ENCODE measurements around the gene SOHLH1. TPM values are rescaled to one million over a fixed set of nuclear protein-coding genes. Genes with fewer than 3 reads are reported as not detected.

The SOHLH1 gene
- polyA plus RNA-seq, 1 experiment, result not detected

DNA sequence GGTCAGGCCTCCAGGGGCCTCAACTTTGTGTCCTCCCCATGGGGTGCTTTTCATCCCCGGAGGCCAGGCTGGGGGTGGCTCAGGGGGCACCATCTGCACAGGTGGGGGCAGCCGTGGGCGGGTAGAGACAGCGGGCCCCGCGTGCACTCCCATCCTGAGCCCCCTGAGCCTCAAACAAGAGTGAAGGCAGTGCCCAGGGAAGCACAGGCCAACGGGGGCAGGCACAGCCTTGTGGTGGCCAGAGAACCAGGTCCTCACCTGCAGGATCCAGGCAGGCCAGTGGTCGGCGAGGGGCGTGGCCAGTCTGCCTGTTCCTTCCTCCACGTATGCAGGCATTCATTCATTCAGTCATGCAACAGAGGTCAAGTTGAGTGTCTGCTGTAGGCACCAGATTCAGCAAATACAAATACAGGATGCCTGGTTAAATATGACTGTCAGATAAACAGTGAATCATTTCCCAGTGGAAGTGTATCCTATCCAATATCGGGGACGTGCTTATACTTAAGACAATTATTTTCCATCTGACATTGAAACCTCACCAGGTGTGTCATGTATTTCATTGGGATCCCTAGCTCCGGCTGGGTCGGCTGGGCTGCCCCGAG, 25.0 kb upstream of the SOHLH1 start:
- Histone ChIP-seq H3K9me3 (ENCODE audit: control insufficient read depth, insufficient read depth, low read length) (no peaks in the 10 kb centered on the region; the same call in 1 of the 2 replicates), H3K27me3 (ENCODE audit: control insufficient read depth, insufficient read depth, low read length) (peaks cover 9% of the 10 kb centered on the region), H3K27ac (ENCODE audit: low read depth, low read length) (no peak overlapping the region), H3K4me3 (ENCODE audit: low read depth, low read length) (no peak overlapping the region)
- ChIA-PET CTCF (no interaction called here), POLR2A (no interaction called here)
- TF ChIP-seq CTCF (IDR thresholded peaks at IDR 0.05; ENCODE audit: low read depth, low read length), result no peak
- DNase-seq (ENCODE audit: low read depth, low spot score), result no peak

DNA sequence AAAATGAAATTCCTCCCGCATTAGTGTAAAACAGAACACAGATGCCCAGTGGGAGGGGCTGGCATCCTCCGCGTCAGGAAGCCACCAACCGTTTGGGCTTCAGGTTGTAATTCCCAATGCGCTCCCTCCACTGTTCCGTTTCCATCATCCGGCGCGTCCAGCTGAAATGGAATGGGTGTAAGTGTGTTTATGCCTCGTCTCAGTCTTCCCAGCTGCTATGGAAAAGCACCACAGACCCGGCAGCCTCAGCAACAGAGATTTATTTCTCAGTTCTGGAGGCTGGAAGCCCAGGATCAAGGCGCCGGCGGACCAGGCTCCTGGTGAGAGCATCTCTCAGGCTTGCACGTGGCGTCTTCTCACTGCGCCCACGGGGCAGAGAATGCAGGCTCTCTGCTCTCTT, 23.1 kb upstream of the SOHLH1 start:
- no peak for TF ChIP-seq CTCF (IDR thresholded peaks at IDR 0.05; ENCODE audit: low read depth, low read length)
- H3K27me3 ChIP-seq (ENCODE audit: control insufficient read depth, insufficient read depth, low read length), result peaks cover 6% of the 10 kb centered on the region
- no peak overlapping the region for H3K4me3 ChIP-seq (ENCODE audit: low read depth, low read length)
- no peak for DNase-seq (ENCODE audit: low read depth, low spot score)
- no peaks in the 10 kb centered on the region; the same call in 1 of the 2 replicates for H3K9me3 ChIP-seq (ENCODE audit: control insufficient read depth, insufficient read depth, low read length)
- CTCF ChIA-PET, result no interaction called here
- H3K27ac ChIP-seq (ENCODE audit: low read depth, low read length), result no peak overlapping the region
- POLR2A ChIA-PET, result no interaction called here

- DNase-seq (ENCODE audit: low read depth, low spot score), result no peak
- TF ChIP-seq CTCF (IDR thresholded peaks at IDR 0.05; ENCODE audit: low read depth, low read length), result no peak
- Histone ChIP-seq H3K9me3 (ENCODE audit: control insufficient read depth, insufficient read depth, low read length) (no peaks in the 10 kb centered on the region; the same call in 1 of the 2 replicates), H3K27ac (ENCODE audit: low read depth, low read length) (no peak overlapping the region), H3K4me3 (ENCODE audit: low read depth, low read length) (no peak overlapping the region), H3K27me3 (ENCODE audit: control insufficient read depth, insufficient read depth, low read length) (peaks cover 17% of the 10 kb centered on the region)
- ChIA-PET CTCF (interaction anchor here (0.9 kb wide), 1 partner anchor 17 kb away, joined by 4 read pairs; the partner anchor contains the start of gene KCNT1), POLR2A (no interaction called here)
Observed at GRCh38 chr9:135719472-135719871, 20.2 kb upstream of the SOHLH1 start.

DNA sequence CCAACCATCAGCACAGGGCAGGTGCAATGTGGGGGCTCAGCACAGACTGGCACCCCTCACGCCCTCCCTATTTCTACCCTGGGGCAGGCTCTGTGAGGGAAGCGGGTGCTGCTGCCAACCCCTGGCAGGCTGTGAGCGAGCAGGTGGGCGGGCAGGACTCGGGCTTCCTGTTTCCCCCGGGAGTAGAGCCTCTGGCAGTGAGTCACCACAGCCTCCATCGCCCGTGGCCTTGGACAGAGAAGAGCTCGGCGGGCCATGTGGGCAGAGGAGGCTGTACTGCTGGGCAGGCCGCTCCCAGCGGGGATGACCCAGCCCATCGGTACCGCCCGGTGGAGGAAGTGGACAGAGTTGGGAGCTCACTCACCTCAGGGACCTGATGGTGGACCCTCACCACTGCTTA, 19.3 kb upstream of the SOHLH1 start:
- Histone ChIP-seq H3K27me3 (ENCODE audit: control insufficient read depth, insufficient read depth, low read length) (peaks cover 22% of the 10 kb centered on the region), H3K9me3 (ENCODE audit: control insufficient read depth, insufficient read depth, low read length) (no peaks in the 10 kb centered on the region; the same call in 1 of the 2 replicates), H3K27ac (ENCODE audit: low read depth, low read length) (no peak overlapping the region), H3K4me3 (ENCODE audit: low read depth, low read length) (no peak overlapping the region)
- no peak for TF ChIP-seq CTCF (IDR thresholded peaks at IDR 0.05; ENCODE audit: low read depth, low read length)
- CTCF ChIA-PET, result interaction anchor here (0.9 kb wide), 1 partner anchor 16 kb away, joined by 4 read pairs; the partner anchor contains the start of gene KCNT1
- POLR2A ChIA-PET, result no interaction called here
- DNase-seq (ENCODE audit: low read depth, low spot score), result no peak

DNA sequence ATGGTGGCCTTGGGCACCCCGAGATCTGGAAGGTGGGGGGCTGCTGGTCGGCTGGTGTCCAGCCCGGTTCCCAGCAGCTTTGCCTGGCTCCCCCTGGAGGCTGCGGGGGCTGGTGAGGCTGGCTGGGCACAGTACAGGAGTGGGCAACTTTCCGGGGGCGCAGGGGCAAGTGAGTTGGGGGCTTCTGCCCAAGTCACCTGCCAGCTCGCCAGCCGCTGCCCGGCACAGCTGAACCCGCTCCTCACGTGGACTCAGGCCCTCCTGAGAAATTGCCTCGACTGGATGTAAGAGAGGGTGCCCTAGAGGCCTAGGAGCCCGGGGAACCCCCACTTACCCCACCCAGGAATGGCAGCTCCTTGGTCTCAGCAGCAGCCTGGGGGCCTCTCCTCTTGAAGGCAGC, 18.1 kb upstream of the SOHLH1 start:
- CTCF ChIA-PET, result no interaction called here
- no peak overlapping the region for H3K27ac ChIP-seq (ENCODE audit: low read depth, low read length)
- DNase-seq (ENCODE audit: low read depth, low spot score), result no peak
- peaks cover 28% of the 10 kb centered on the region for H3K27me3 ChIP-seq (ENCODE audit: control insufficient read depth, insufficient read depth, low read length)
- no peaks in the 10 kb centered on the region; the same call in 1 of the 2 replicates for H3K9me3 ChIP-seq (ENCODE audit: control insufficient read depth, insufficient read depth, low read length)
- no peak overlapping the region for H3K4me3 ChIP-seq (ENCODE audit: low read depth, low read length)
- POLR2A ChIA-PET, result no interaction called here
- no peak for TF ChIP-seq CTCF (IDR thresholded peaks at IDR 0.05; ENCODE audit: low read depth, low read length)
